DOHH2 (cell line): ENCODE measurements around the gene SYT1.
A peak's percentile ranks its signal among the peaks of the same experiment; 100 is the strongest.

Experiments used
- EZH2phosphoT487 ChIP-seq: fragments of 200-600 bp; sonication (generic); IDR thresholded peaks from 2 replicates; pipeline ENCODE4 v1.6.1; 2017; ENCODE audit warnings: borderline replicate concordance, mild to moderate bottlenecking, antibody characterized with exemption, low read length, moderate library complexity, mixed read lengths
- TF ChIP-seq, protein P1 (sequence below): fragments of 200-600 bp; sonication (generic); IDR thresholded peaks from one replicate; pipeline ENCODE4 v1.5.1; 2014; ENCODE audit warnings: antibody characterized with exemption, mild to moderate bottlenecking, low read depth, low read length; ENCODE audit not compliant: poor library complexity, severe bottlenecking

DNA sequence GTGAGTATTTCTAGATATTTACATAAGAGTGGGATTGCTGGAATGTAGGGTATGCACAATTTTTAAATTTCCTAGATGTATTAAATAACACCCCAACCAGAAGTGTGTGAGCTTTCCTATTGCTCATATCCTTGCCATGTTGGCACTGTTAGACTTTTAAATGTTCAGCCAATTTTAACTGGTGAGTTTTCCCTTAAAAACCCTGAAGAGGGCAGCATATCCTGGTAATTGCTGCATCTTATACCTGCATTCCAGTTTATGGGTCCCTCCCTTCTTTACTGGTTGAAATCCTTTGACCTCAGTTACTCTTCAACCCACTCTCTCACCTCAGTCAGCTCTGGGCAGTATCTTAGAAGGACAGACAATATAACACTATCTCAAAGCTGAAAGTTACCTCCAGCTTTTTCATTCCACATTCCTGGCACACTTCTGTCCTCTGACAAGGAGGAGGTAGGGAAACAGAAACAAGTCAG lies 555.6 kb downstream of the SYT1 start:
- TF ChIP-seq, protein P1, sequence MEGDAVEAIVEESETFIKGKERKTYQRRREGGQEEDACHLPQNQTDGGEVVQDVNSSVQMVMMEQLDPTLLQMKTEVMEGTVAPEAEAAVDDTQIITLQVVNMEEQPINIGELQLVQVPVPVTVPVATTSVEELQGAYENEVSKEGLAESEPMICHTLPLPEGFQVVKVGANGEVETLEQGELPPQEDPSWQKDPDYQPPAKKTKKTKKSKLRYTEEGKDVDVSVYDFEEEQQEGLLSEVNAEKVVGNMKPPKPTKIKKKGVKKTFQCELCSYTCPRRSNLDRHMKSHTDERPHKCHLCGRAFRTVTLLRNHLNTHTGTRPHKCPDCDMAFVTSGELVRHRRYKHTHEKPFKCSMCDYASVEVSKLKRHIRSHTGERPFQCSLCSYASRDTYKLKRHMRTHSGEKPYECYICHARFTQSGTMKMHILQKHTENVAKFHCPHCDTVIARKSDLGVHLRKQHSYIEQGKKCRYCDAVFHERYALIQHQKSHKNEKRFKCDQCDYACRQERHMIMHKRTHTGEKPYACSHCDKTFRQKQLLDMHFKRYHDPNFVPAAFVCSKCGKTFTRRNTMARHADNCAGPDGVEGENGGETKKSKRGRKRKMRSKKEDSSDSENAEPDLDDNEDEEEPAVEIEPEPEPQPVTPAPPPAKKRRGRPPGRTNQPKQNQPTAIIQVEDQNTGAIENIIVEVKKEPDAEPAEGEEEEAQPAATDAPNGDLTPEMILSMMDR: peak; percentile 45
- TF ChIP-seq EZH2phosphoT487: no peak
